KMS-11 (cell line): ENCODE measurements around the gene HPCAL1.

ENCODE experiments used
- H2AFZ ChIP-seq: fragments of 200-600 bp; sonication (generic); 2 replicates; pipeline ENCODE4 v1.6.1; 2016; ENCODE audit warnings: antibody characterized with exemption, mixed run types, low read depth
- H3K27ac ChIP-seq: fragments of 200-600 bp; sonication (generic); 2 replicates; pipeline ENCODE4 v1.6.1; 2016; ENCODE audit warnings: mild to moderate bottlenecking, mixed run types
- H3K27me3 ChIP-seq: fragments of 200-600 bp; sonication (generic); 2 replicates; pipeline ENCODE4 v1.6.1; 2017; ENCODE audit warnings: mild to moderate bottlenecking, low read depth, mixed run types, moderate library complexity; ENCODE audit not compliant: insufficient read depth
- H3K36me3 ChIP-seq: fragments of 200-600 bp; sonication (generic); 2 replicates; pipeline ENCODE4 v1.6.1; 2017; ENCODE audit warnings: mild to moderate bottlenecking, mixed run types; ENCODE audit not compliant: insufficient read depth
- H3K4me1 ChIP-seq: fragments of 200-600 bp; sonication (generic); 2 replicates; pipeline ENCODE4 v1.6.1; 2016; ENCODE audit warnings: mild to moderate bottlenecking, low read depth, mixed run types; ENCODE audit not compliant: poor library complexity, severe bottlenecking
- H3K4me2 ChIP-seq: fragments of 200-600 bp; sonication (generic); 2 replicates; pipeline ENCODE4 v1.7.0; 2016; ENCODE audit warnings: mild to moderate bottlenecking, mixed run types
- H3K4me3 ChIP-seq: fragments of 200-600 bp; sonication (generic); IDR thresholded peaks from 2 replicates; pipeline ENCODE4 v1.6.1; 2017; ENCODE audit warnings: low read depth, low read length, mixed read lengths; ENCODE audit not compliant: insufficient read depth
- H3K79me2 ChIP-seq: fragments of 200-600 bp; sonication (generic); 2 replicates; pipeline ENCODE4 v1.6.1; 2016; ENCODE audit warnings: low read depth, mixed run types; ENCODE audit not compliant: insufficient read depth
- H3K9ac ChIP-seq: fragments of 200-600 bp; sonication (generic); 2 replicates; pipeline ENCODE4 v1.6.1; 2016; ENCODE audit warnings: mild to moderate bottlenecking, mixed run types
- H4K20me1 ChIP-seq: fragments of 200-600 bp; sonication (generic); 2 replicates; pipeline ENCODE4 v1.6.1; 2016; ENCODE audit warnings: mild to moderate bottlenecking, mixed run types; ENCODE audit not compliant: insufficient read depth
- CTCF ChIP-seq: fragments of 200-600 bp; sonication (generic); conservative IDR thresholded peaks from 2 replicates; pipeline ENCODE4 v1.6.1; 2017; ENCODE audit warnings: low read depth, mild to moderate bottlenecking, antibody characterized with exemption, low read length, moderate library complexity, mixed read lengths

HPCAL1 gene

GRCh38 chr2:10473121-10473756 is 170.5 kb downstream of the HPCAL1 start:
- TF ChIP-seq CTCF = no peak
- Histone ChIP-seq H3K27me3 (no peaks in the 10 kb centered on the region), H3K4me1 (no peaks in the 10 kb centered on the region), H3K79me2 (no peaks in the 10 kb centered on the region), H2AFZ (no peak overlapping the region), H3K9ac (no peak overlapping the region), H3K4me3 (no peak overlapping the region), H4K20me1 (no peaks in the 10 kb centered on the region), H3K36me3 (no peaks in the 10 kb centered on the region), H3K27ac (no peak overlapping the region), H3K4me2 (no peak overlapping the region)

DNA sequence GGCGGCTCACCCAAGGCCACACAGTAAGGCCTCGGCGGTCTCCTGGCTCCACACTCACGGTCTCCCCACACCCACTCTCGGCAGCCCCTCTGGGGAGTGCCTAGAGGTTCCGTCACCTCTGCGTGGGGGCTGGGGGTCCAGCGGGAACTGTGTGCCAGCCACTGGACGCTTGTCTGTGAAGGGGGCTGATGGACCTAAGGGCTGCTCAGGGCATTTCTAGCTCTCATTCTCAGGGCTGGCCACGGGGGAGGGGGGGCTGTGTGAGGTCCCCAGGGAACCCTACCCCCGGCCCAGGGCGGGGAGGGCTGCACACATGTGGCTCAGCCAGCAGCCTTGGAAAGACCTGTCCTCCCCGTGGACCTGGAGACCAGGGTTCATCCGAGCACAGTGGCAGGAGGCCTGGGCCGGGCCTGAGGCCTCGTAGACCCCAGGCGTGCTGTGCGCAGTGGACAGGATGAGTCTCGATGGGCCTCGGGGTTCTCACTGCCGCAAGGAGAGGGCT is 172.6 kb downstream of the HPCAL1 start:
- no peak for TF ChIP-seq CTCF
- no peak overlapping the region for H3K27ac ChIP-seq
- H3K4me3 ChIP-seq = no peak overlapping the region
- H3K9ac ChIP-seq = no peak overlapping the region
- H2AFZ ChIP-seq = no peak overlapping the region
- H3K36me3 ChIP-seq = no peaks in the 10 kb centered on the region
- no peaks in the 10 kb centered on the region for H3K4me1 ChIP-seq
- H3K4me2 ChIP-seq = no peak overlapping the region
- no peaks in the 10 kb centered on the region for H4K20me1 ChIP-seq
- H3K79me2 ChIP-seq = no peaks in the 10 kb centered on the region
- H3K27me3 ChIP-seq = no peaks in the 10 kb centered on the region

- H3K27me3 ChIP-seq = no peaks in the 10 kb centered on the region
- H3K79me2 ChIP-seq = no peaks in the 10 kb centered on the region
- TF ChIP-seq CTCF = no peak
- no peaks in the 10 kb centered on the region for H3K36me3 ChIP-seq
- no peak overlapping the region for H2AFZ ChIP-seq
- no peak overlapping the region for H3K4me3 ChIP-seq
- H3K4me1 ChIP-seq = no peaks in the 10 kb centered on the region
- H3K27ac ChIP-seq = no peak overlapping the region
- H4K20me1 ChIP-seq = no peaks in the 10 kb centered on the region
- no peak overlapping the region for H3K4me2 ChIP-seq
- no peak overlapping the region for H3K9ac ChIP-seq
These were observed 173.3 kb downstream of the HPCAL1 start for GRCh38 chr2:10475811-10476660.

DNA sequence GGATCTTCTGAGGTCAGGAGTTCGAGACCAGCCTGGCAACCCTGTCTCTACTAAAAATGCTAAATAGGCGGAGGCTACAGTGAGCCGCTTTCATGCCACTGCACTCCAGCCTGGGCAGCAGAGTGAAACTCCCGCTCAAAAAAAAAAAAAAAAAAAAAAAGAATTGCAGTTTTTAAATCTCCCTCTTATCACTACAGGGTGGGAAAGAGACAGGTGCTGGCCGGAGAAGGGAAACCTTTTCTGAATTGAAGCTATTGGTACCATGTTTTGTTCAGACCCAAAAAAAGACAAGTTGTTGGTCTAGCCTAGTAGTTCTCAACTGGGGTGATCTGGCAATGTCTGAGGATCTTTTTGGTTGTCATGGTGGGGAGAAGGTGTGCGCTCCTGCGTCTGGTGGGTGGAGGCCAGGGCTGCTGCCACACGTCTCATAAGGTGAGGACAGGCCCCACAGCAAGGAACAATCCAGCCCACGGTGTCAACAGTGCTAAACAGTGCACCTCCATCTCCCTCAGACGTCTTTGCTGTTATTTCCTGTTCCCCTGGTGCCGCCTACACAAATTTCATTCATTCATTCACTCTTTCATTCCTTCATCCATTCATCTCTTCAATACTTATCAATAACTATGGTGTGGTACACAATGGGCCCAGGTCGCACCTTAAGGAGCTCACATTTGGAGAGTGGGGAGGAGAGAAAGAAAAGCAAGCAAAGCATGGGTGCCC is 174.2 kb downstream of the HPCAL1 start:
- Histone ChIP-seq H3K9ac (no peak overlapping the region), H3K36me3 (no peaks in the 10 kb centered on the region), H2AFZ (no peak overlapping the region), H4K20me1 (no peaks in the 10 kb centered on the region), H3K79me2 (no peaks in the 10 kb centered on the region), H3K4me2 (no peak overlapping the region), H3K27ac (no peak overlapping the region), H3K27me3 (no peaks in the 10 kb centered on the region), H3K4me1 (no peaks in the 10 kb centered on the region), H3K4me3 (no peak overlapping the region)
- no peak for TF ChIP-seq CTCF
